ENCODE data around the gene CCDC15.

The CCDC15 gene

GRCh38 chr11:125079878-125080530 is 126.0 kb downstream of the CCDC15 start:
- Histone ChIP-seq H3K9me3 (ENCODE audit: control insufficient read depth, insufficient read depth, low read depth, low read length) (no peaks in the 10 kb centered on the region), H3K4me1 (ENCODE audit: control insufficient read depth, insufficient read depth, low read length) (no peaks in the 10 kb centered on the region), H3K27ac (ENCODE audit: extremely low read depth, low read depth, low read length) (no peak overlapping the region), H3K36me3 (ENCODE audit: control insufficient read depth in 2 of 2, insufficient read depth in 1 of 2, low read length in 2 of 2) (peaks cover 0 to 3% of the 10 kb centered on the region in 2 experiments; a peak in 1 of 3 replicates), H3K4me3 (ENCODE audit: low read depth, low read length) (no peak overlapping the region)
- POLR2A ChIA-PET: no interaction called here
- CTCF ChIA-PET: interaction anchor here (0.8 to 1.2 kb wide), 2 partner anchors 10 to 266 kb away, joined by 3 to 5 read pairs; no protein-coding TSS in a partner anchor
- TF ChIP-seq TRIM28 (IDR thresholded peaks at IDR 0.05; ENCODE audit: borderline replicate concordance, low read length) (no peak), YY2 (tag by site-specific recombination; IDR thresholded peaks at IDR 0.05) (no peak), REPIN1 (tag by site-specific recombination; IDR thresholded peaks at IDR 0.05; ENCODE audit: low read depth) (no peak), ZNF202 (tag by site-specific recombination; IDR thresholded peaks at IDR 0.05; ENCODE audit: borderline replicate concordance) (no peak), ZNF830 (tag by site-specific recombination; IDR thresholded peaks at IDR 0.05; ENCODE audit: low read depth) (no peak)
- TF ChIP-seq, protein P1, sequence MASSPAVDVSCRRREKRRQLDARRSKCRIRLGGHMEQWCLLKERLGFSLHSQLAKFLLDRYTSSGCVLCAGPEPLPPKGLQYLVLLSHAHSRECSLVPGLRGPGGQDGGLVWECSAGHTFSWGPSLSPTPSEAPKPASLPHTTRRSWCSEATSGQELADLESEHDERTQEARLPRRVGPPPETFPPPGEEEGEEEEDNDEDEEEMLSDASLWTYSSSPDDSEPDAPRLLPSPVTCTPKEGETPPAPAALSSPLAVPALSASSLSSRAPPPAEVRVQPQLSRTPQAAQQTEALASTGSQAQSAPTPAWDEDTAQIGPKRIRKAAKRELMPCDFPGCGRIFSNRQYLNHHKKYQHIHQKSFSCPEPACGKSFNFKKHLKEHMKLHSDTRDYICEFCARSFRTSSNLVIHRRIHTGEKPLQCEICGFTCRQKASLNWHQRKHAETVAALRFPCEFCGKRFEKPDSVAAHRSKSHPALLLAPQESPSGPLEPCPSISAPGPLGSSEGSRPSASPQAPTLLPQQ (tag by site-specific recombination; IDR thresholded peaks at IDR 0.05): no peak
- TF ChIP-seq, protein P2, sequence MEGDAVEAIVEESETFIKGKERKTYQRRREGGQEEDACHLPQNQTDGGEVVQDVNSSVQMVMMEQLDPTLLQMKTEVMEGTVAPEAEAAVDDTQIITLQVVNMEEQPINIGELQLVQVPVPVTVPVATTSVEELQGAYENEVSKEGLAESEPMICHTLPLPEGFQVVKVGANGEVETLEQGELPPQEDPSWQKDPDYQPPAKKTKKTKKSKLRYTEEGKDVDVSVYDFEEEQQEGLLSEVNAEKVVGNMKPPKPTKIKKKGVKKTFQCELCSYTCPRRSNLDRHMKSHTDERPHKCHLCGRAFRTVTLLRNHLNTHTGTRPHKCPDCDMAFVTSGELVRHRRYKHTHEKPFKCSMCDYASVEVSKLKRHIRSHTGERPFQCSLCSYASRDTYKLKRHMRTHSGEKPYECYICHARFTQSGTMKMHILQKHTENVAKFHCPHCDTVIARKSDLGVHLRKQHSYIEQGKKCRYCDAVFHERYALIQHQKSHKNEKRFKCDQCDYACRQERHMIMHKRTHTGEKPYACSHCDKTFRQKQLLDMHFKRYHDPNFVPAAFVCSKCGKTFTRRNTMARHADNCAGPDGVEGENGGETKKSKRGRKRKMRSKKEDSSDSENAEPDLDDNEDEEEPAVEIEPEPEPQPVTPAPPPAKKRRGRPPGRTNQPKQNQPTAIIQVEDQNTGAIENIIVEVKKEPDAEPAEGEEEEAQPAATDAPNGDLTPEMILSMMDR (tag by site-specific recombination; IDR thresholded peaks at IDR 0.05): no peak
- TF ChIP-seq, protein P3, sequence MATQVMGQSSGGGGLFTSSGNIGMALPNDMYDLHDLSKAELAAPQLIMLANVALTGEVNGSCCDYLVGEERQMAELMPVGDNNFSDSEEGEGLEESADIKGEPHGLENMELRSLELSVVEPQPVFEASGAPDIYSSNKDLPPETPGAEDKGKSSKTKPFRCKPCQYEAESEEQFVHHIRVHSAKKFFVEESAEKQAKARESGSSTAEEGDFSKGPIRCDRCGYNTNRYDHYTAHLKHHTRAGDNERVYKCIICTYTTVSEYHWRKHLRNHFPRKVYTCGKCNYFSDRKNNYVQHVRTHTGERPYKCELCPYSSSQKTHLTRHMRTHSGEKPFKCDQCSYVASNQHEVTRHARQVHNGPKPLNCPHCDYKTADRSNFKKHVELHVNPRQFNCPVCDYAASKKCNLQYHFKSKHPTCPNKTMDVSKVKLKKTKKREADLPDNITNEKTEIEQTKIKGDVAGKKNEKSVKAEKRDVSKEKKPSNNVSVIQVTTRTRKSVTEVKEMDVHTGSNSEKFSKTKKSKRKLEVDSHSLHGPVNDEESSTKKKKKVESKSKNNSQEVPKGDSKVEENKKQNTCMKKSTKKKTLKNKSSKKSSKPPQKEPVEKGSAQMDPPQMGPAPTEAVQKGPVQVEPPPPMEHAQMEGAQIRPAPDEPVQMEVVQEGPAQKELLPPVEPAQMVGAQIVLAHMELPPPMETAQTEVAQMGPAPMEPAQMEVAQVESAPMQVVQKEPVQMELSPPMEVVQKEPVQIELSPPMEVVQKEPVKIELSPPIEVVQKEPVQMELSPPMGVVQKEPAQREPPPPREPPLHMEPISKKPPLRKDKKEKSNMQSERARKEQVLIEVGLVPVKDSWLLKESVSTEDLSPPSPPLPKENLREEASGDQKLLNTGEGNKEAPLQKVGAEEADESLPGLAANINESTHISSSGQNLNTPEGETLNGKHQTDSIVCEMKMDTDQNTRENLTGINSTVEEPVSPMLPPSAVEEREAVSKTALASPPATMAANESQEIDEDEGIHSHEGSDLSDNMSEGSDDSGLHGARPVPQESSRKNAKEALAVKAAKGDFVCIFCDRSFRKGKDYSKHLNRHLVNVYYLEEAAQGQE (tag by site-specific recombination; IDR thresholded peaks at IDR 0.05): no peak

GRCh38 chr11:125080531-125080911 is 126.5 kb downstream of the CCDC15 start:
- no peak overlapping the region for H3K4me3 ChIP-seq (ENCODE audit: low read depth, low read length)
- no peaks in the 10 kb centered on the region for H3K9me3 ChIP-seq (ENCODE audit: control insufficient read depth, insufficient read depth, low read depth, low read length)
- ChIA-PET POLR2A (no interaction called here), CTCF (interaction anchor here (1.2 kb wide), 1 partner anchor 265 kb away, joined by 5 read pairs; no protein-coding TSS in a partner anchor)
- H3K36me3 ChIP-seq (ENCODE audit: control insufficient read depth in 2 of 2, insufficient read depth in 1 of 2, low read length in 2 of 2): peaks cover 0 to 5% of the 10 kb centered on the region in 2 experiments; a peak in 1 of 3 replicates
- no peak for TF ChIP-seq ZNF585B (tag by site-specific recombination; IDR thresholded peaks at IDR 0.05)
- TF ChIP-seq, protein P4, sequence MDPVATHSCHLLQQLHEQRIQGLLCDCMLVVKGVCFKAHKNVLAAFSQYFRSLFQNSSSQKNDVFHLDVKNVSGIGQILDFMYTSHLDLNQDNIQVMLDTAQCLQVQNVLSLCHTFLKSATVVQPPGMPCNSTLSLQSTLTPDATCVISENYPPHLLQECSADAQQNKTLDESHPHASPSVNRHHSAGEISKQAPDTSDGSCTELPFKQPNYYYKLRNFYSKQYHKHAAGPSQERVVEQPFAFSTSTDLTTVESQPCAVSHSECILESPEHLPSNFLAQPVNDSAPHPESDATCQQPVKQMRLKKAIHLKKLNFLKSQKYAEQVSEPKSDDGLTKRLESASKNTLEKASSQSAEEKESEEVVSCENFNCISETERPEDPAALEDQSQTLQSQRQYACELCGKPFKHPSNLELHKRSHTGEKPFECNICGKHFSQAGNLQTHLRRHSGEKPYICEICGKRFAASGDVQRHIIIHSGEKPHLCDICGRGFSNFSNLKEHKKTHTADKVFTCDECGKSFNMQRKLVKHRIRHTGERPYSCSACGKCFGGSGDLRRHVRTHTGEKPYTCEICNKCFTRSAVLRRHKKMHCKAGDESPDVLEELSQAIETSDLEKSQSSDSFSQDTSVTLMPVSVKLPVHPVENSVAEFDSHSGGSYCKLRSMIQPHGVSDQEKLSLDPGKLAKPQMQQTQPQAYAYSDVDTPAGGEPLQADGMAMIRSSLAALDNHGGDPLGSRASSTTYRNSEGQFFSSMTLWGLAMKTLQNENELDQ (tag by site-specific recombination; IDR thresholded peaks at IDR 0.05; ENCODE audit: low read depth): no peak
- no peak for TF ChIP-seq ZNF423 (tag by site-specific recombination; IDR thresholded peaks at IDR 0.05)
- TF ChIP-seq FEZF1 (tag by site-specific recombination; IDR thresholded peaks at IDR 0.05): no peak
- TF ChIP-seq GLI2 (tag by site-specific recombination; IDR thresholded peaks at IDR 0.05; ENCODE audit: borderline replicate concordance, low read depth): no peak
- TF ChIP-seq HOXA7 (CRISPR knock-in tag; IDR thresholded peaks at IDR 0.05; ENCODE audit: borderline replicate concordance): no peak
- TF ChIP-seq YY1 (tag by site-specific recombination; IDR thresholded peaks at IDR 0.05): no peak
- no peak for TF ChIP-seq ZNF302 (tag by site-specific recombination; IDR thresholded peaks at IDR 0.05; ENCODE audit: low read depth)
- no peak for TF ChIP-seq PATZ1 (tag by site-specific recombination; IDR thresholded peaks at IDR 0.05)
- TF ChIP-seq ZNF26 (tag by site-specific recombination; IDR thresholded peaks at IDR 0.05): no peak
- no peak for TF ChIP-seq ZNF266 (tag by site-specific recombination; IDR thresholded peaks at IDR 0.05; ENCODE audit: low read depth)
- TF ChIP-seq ZNF174 (tag by site-specific recombination; IDR thresholded peaks at IDR 0.05): no peak
- no peaks in the 10 kb centered on the region for H3K4me1 ChIP-seq (ENCODE audit: control insufficient read depth, insufficient read depth, low read length)
- H3K27ac ChIP-seq (ENCODE audit: extremely low read depth, low read depth, low read length): no peak overlapping the region

All from HEK293 (cell line).